Activated naive CD8-positive, alpha-beta T cell treated with anti-CD3 and anti-CD28 coated beads, Interleukin-2, amount 10 ng/mL, durations not matched to agents 7 days and 5 days (primary cell): ENCODE measurements around the gene SLC35B3. TPM values are rescaled to one million over a fixed set of nuclear protein-coding genes. Genes with fewer than 3 reads are reported as not detected.
"Not testable (repeated sequence)": the region's sequence is repeated elsewhere in the genome, so short reads cannot be mapped to it uniquely, and the experiment has no call there.

Source experiments
- ATAC-seq: fragments of 150-1000 bp; cut with Tn5 transposase; one replicate; pipeline ENCODE4 v1.10.0; 2021; ENCODE audit warnings: low read depth, moderate library complexity
- POLR2A ChIA-PET: fragments of 350-600 bp; sonication (Branson Sonifier 250); formaldehyde crosslinking; loops from one replicate; lab custom pipeline; 2021; ENCODE audit warnings: antibody characterized with exemption; lab: Charles Lee
- DNase-seq: peaks from one replicate; pipeline ENCODE4 v3.0.0; 2021
- H3K27ac Mint-ChIP-seq: one replicate; pipeline ENCODE4 v1.8.0; 2022; ENCODE audit warnings: mild to moderate bottlenecking, mixed read lengths
- H3K27me3 Mint-ChIP-seq: one replicate; pipeline ENCODE4 v1.8.0; 2022; ENCODE audit warnings: mild to moderate bottlenecking, moderate library complexity, mixed read lengths
- H3K36me3 Mint-ChIP-seq: one replicate; pipeline ENCODE4 v1.8.0; 2021; ENCODE audit warnings: mild to moderate bottlenecking, mixed read lengths
- H3K4me1 Mint-ChIP-seq: one replicate; pipeline ENCODE4 v1.8.0; 2021; ENCODE audit warnings: mixed read lengths
- H3K4me3 Mint-ChIP-seq: one replicate; pipeline ENCODE4 v1.8.0; 2022; ENCODE audit warnings: mild to moderate bottlenecking, moderate library complexity, mixed read lengths
- H3K9me3 Mint-ChIP-seq: one replicate; pipeline ENCODE4 v1.8.0; 2021; ENCODE audit warnings: mixed read lengths
- total RNA-seq, 2 experiments: library from RNA; stranded (reverse); gene quantifications; one replicate each; pipeline ENCODE4 v1.2.3, GENCODE V29; 2021

SLC35B3 gene
- total RNA-seq: 10 to 100 TPM; 11.6 to 12.7 TPM

DNA sequence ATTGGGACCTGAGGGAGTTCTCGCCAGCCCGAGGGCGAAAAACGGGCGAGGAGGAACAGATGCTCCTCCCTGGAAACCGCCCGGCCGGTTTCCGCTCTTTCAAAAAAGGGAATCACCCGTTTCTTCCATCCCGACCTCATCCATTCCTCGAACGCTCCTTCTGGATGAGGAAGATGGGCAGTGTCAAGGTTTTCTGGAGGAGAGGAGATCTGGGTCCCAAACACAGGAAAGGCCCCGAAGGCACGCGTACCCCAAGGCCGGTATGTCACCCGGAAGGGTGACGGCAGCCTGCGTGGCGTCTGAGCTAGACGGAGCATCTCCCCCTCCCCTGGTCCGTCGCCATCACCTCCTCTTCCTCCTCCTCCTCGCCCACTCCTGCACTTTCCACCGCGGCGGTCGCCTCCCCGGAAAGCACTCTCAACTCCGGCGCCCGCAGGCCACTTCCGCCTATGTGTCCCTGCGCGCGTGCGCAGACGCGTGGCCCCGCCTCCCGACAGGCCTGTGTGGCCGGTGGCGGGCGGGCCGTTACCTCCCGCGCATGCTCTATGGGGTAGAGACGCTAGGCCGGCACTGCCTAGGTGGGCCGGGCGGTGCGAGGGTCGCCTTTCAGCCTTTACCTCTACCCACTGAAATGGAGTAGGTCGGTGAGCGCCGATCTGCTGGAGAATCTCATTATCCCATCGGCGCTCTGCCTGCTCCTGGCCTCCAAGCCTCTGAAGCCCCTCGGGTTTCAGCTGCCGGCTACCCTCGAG lies at the start of gene SLC35B3:
SLC35B3 (minus strand) TSS at position 453 of the 752 bp plus-strand sequence.
- Mint-ChIP-seq H3K4me1 (peaks cover 28% of the 10 kb centered on the region), H3K27ac (peak within 1 kb of the TSS; percentile 91), H3K36me3 (peaks cover 18% of the 10 kb centered on the region), H3K9me3 (peaks cover 4% of the 10 kb centered on the region), H3K27me3 (no peaks in the 10 kb centered on the region), H3K4me3 (peak within 1 kb of the TSS; percentile 83)
- ATAC-seq (peak; percentile 96), DNase-seq (peak; percentile 100)
- POLR2A ChIA-PET: no interaction called here

DNA sequence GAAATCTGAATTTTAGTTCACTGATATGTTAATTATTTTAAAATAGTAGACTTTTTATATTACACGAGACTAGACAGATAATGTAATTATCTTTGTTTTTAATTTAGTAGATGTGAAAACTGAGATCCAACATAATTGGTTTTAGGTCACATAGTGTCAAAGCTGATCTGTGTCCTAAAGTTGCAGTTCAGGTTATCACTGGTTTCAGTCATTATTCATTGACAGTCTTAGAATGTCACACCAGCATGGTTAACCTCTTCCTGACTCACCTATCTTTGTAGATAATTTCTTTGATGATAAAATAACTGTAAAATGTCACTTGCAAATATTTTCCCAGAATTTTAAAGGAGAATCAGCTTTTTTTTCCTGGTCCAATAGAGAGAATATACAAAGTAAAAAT lies 48.3 kb upstream of the SLC35B3 start:
- Mint-ChIP-seq H3K27ac (no peak overlapping the region), H3K9me3 (no peaks in the 10 kb centered on the region), H3K36me3 (no peaks in the 10 kb centered on the region), H3K27me3 (no peaks in the 10 kb centered on the region), H3K4me1 (no peaks in the 10 kb centered on the region), H3K4me3 (no peak overlapping the region)
- DNase-seq (no peak), ATAC-seq (no peak)
- POLR2A ChIA-PET: no interaction called here

DNA sequence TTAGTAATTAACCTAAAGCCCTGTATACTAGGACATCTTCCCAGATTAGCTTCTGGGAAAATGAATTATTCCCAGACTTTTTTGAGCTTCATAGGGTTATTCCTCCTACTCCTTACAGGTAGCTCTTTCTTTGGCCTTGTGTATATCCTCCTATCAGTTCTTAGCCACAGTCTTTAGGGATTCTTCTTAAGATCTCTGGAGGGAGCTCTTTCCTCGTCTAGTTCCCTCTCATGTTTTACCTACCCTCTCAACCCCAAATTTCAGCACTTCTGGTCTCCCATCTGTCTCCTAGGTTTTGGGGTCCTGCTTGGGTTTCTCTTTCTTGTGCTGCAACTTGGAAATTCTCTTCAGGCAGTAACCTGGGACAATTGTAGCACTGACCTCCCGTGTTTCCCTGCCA lies 46.4 kb upstream of the SLC35B3 start:
- no peaks in the 10 kb centered on the region for H3K36me3 Mint-ChIP-seq
- DNase-seq (no peak), ATAC-seq (no peak)
- H3K9me3 Mint-ChIP-seq: no peaks in the 10 kb centered on the region
- no peaks in the 10 kb centered on the region for H3K27me3 Mint-ChIP-seq
- H3K4me1 Mint-ChIP-seq: no peaks in the 10 kb centered on the region
- no peak overlapping the region for H3K27ac Mint-ChIP-seq
- POLR2A ChIA-PET: no interaction called here
- no peak overlapping the region for H3K4me3 Mint-ChIP-seq

DNA sequence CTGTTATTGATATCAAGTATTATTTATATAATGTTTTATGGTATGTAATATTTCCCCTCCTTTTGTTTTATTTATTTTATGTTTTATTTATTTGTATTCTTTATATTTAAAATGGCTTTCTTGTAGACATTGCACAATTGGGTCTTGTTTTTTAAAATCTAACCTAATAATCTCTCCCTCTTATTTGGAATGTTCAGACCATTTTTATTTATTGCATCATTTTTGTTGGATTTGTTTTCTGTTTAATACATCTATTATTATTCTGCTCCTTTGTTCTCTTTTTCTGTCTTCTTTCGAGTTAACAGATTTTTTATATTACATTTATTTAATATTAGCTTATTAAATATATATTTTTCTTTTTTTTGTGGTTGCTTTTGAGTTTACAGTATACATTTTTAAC lies 43.1 kb upstream of the SLC35B3 start:
- Mint-ChIP-seq H3K27ac (no peak overlapping the region), H3K27me3 (no peaks in the 10 kb centered on the region), H3K36me3 (no peaks in the 10 kb centered on the region), H3K4me3 (no peak overlapping the region), H3K4me1 (no peaks in the 10 kb centered on the region), H3K9me3 (no peaks in the 10 kb centered on the region)
- ATAC-seq: no peak
- no peak for DNase-seq
- POLR2A ChIA-PET: no interaction called here

DNA sequence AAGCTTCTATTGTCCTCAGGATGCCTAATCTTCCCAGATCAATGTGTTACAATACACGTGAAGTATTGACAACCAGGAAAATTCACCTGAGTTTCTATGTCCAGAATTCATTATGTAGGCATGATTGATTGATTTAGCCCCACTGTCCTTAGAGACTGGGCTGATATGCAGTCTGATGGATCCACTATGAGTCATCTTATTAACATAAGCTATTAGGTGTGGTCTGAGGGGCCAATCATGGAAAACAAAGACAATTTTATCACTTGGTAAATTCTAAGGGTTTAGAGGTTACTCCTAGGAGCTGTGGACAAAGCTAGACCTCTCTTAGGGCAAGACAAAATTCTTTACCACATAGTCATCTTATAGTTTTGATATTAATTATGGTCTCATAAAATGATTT lies 41.3 kb upstream of the SLC35B3 start:
- H3K4me1 Mint-ChIP-seq: no peaks in the 10 kb centered on the region
- no peak overlapping the region for H3K27ac Mint-ChIP-seq
- no peaks in the 10 kb centered on the region for H3K9me3 Mint-ChIP-seq
- no peak overlapping the region for H3K4me3 Mint-ChIP-seq
- ATAC-seq: no peak
- H3K36me3 Mint-ChIP-seq: no peaks in the 10 kb centered on the region
- DNase-seq: no peak
- no peaks in the 10 kb centered on the region for H3K27me3 Mint-ChIP-seq
- POLR2A ChIA-PET: no interaction called here

DNA sequence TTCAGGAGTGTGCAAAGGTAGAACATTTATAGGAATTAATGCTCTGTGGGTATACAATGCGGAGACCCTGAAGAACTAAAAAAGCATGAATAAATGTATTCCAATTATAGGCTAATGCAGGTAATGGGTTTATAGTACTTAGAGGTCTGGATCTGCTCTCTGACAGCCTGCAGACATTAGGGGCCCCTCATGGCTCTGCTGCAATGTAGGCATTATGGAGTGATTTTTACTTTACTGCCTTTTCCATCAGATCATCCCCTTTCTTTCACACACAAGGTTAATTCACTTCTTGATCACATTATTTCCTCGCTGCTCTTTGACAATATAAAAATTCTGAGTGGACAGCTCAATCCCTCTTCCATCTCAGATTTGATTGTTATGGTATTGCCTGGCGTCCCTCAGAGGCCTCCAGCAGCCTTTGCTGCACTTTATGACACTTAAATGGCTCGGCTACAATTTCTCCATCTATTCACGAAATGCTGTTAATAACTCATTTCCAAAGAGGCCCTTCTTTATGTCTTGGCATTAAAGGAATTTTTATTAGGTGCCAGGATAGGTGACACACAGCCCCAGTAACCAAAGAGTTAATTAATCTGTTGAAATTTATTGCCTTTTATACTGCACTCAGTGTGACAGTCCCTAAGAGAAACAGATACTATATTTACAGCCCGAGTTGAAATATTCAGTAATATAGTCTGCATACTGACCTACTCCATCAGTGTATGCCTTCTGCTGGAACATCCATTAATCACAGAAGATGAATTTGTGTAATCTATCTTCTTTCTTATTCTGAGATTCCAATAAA lies 33.4 kb upstream of the SLC35B3 start:
- H3K9me3 Mint-ChIP-seq: no peaks in the 10 kb centered on the region
- ATAC-seq: no peak
- H3K4me1 Mint-ChIP-seq: no peaks in the 10 kb centered on the region
- no peak overlapping the region for H3K4me3 Mint-ChIP-seq
- POLR2A ChIA-PET: no interaction called here
- peaks cover 2% of the 10 kb centered on the region for H3K27me3 Mint-ChIP-seq
- DNase-seq: no peak
- H3K36me3 Mint-ChIP-seq: no peaks in the 10 kb centered on the region
- H3K27ac Mint-ChIP-seq: no peak overlapping the region

DNA sequence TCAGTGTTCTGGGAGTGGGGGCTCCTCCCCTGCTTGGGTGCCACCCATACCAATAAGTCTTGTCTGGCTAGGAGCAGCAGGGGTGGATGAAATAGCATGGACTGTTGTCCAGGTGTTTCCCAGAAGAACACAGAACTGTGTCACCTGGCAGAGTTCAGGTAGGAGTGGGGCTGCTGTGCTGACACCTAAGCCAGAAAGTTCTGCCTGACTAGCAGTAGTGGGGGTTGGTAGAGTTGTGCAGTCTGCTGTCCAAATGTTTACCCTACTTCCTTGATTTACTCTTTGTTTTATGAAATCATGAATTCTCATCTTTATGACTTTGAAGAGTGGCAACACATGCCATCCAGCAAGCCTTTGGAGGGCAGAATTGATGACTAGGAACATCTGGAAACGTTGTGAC lies 27.3 kb upstream of the SLC35B3 start:
- H3K4me1 Mint-ChIP-seq: no peaks in the 10 kb centered on the region
- no peak overlapping the region for H3K4me3 Mint-ChIP-seq
- POLR2A ChIA-PET: no interaction called here
- no peaks in the 10 kb centered on the region for H3K27me3 Mint-ChIP-seq
- peaks cover 2% of the 10 kb centered on the region for H3K9me3 Mint-ChIP-seq
- no peaks in the 10 kb centered on the region for H3K36me3 Mint-ChIP-seq
- no peak overlapping the region for H3K27ac Mint-ChIP-seq
- no peak for DNase-seq
- ATAC-seq: no peak

DNA sequence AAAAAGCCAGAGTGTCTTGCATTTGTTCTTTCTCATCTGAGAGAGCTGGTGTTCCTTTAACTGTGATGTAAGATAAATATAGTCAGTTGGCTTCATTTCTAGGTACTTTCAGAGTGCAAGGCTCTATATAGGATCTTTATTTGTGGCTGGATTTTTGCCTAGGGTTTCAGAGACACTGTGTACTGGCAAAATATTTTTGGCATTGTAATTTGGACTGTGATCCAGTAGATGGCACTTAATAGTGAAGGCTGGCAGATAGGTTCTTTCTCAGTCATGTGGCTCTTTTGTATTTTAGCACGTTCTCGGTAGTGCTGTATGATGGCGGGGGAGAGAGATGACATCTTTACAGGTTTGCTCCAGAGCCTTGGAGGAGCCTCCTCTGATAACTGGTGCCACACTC lies 26.8 kb upstream of the SLC35B3 start:
- H3K27me3 Mint-ChIP-seq: no peaks in the 10 kb centered on the region
- H3K36me3 Mint-ChIP-seq: no peaks in the 10 kb centered on the region
- peaks cover 2% of the 10 kb centered on the region for H3K9me3 Mint-ChIP-seq
- H3K27ac Mint-ChIP-seq: no peak overlapping the region
- no peak overlapping the region for H3K4me3 Mint-ChIP-seq
- ATAC-seq: no peak
- no peak for DNase-seq
- POLR2A ChIA-PET: no interaction called here
- no peaks in the 10 kb centered on the region for H3K4me1 Mint-ChIP-seq

DNA sequence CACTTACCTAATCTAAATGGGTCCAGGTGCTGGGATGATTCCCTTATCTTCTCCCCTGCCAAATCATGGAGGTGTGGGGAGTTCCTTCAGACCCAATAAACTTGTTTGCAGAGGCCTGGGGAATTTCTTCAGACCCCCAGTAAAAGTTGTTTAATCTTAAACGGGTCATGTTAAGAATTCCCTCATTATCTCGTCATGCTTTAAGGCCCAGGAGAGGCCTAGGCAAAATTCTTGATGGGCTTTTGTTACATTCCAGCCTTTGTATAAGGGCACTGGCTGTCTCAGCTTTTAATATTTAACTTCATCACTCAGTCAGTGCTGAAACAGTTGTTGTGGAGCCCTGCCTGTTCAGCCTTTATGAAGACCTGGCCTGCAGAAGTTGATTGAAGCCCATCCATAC lies 11.0 kb upstream of the SLC35B3 start:
- DNase-seq: no peak
- Mint-ChIP-seq H3K27me3 (no peaks in the 10 kb centered on the region), H3K9me3 (no peaks in the 10 kb centered on the region), H3K27ac (no peak overlapping the region), H3K36me3 (no peaks in the 10 kb centered on the region), H3K4me1 (no peaks in the 10 kb centered on the region), H3K4me3 (no peak overlapping the region)
- POLR2A ChIA-PET: no interaction called here
- ATAC-seq: no peak

DNA sequence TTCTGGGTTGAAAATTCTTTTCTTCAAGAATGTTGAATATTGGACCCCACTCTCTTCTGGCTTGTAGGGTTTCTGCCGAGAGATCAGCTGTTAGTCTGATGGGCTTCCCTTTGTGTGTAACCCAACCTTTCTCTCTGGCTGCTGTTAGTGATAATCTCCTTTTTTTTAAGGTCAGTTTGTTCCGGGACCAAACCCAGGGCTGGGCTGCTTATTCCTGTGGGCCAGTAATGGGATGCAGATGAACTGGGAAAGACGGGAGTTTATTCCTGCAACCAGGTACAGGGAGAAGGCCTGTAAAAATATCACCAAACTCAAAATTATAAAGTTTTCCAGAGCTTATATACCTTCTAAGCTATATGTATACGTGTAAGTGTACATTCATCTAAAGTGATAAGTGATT lies 10.6 kb upstream of the SLC35B3 start:
- H3K9me3 Mint-ChIP-seq, H3K36me3 Mint-ChIP-seq, H3K27ac Mint-ChIP-seq, H3K4me1 Mint-ChIP-seq, DNase-seq, ATAC-seq, POLR2A ChIA-PET, H3K27me3 Mint-ChIP-seq, H3K4me3 Mint-ChIP-seq: not testable (repeated sequence)

DNA sequence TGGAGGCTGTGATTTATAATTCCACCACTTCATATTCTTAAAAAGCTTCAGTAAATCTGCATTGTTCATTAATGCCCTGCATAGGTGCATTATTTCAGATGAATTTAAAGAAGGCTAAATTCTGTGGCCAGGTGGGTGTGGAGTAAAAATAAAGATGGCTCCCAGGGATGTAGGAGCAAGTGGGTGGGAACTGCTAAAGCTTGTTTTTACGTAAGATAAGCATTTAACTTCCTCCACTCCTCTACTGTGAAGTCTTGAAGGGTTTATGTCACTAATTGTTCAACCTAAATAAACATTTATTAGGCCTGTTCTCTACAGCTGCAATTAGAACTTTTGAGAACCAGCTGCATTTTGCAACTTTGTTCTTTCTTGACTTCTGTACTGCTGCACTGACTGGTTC lies 6.8 kb upstream of the SLC35B3 start:
- Mint-ChIP-seq H3K9me3 (no peaks in the 10 kb centered on the region), H3K27me3 (no peaks in the 10 kb centered on the region), H3K27ac (no peak overlapping the region), H3K4me1 (no peaks in the 10 kb centered on the region), H3K4me3 (no peak overlapping the region), H3K36me3 (peaks cover 2% of the 10 kb centered on the region)
- no peak for ATAC-seq
- no peak for DNase-seq
- POLR2A ChIA-PET: interaction anchor here (0.5 kb wide), 1 partner anchor 1123 kb away, joined by 4 read pairs; no protein-coding TSS in a partner anchor

DNA sequence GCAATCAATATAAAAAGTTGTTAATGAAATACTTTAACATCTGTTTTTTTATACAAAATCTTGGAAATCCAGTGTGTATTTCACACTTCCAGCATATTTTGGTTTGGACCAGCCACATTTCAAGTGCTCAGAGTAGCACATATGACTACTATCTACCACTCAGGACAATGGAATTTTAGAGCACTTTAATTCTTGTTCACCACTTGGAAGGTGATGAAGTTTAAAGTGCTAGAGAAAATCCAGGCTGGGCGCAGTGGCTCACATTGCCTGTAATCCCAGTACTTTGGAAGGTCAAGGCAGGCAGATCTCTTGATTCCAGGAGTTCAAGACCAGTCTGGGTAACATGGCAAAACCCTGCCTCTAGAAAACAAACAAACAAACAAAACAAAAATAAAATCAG lies 6.1 kb upstream of the SLC35B3 start:
- DNase-seq (no peak), ATAC-seq (no peak)
- no peaks in the 10 kb centered on the region for H3K4me1 Mint-ChIP-seq
- H3K36me3 Mint-ChIP-seq: peaks cover 2% of the 10 kb centered on the region
- H3K27ac Mint-ChIP-seq: no peak overlapping the region
- H3K9me3 Mint-ChIP-seq: no peaks in the 10 kb centered on the region
- no peaks in the 10 kb centered on the region for H3K27me3 Mint-ChIP-seq
- POLR2A ChIA-PET: no interaction called here
- no peak overlapping the region for H3K4me3 Mint-ChIP-seq

DNA sequence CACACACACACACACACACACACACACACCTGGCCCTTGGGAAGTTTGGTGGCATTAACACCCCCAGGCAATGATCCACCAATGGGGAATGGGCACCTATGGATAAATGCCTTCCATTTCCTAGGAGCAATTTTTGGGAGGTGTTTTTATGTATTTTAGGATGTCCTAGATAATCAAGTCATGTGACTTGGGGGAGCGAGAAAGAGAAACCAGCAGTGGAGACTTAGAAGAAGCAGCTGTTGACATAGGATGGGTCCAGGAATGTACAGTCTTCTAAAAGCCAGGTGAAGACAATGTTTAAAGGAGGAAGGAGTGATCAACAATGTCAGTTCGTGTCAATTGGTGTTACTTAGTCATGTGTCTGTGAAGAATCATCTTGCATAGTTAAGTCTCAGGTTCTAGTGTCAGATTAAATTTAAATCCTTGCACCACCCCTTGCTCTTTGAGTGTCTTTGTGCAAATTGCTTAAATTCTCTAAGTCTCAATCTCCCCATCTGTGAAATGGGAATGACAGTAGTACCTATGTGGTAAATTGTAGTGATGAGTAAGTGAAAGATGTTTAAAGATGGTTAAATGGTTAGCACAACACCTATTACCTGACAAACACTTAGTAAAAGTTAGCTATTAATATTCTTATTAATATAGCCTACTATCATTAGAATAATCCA lies 4.4 kb upstream of the SLC35B3 start:
- Mint-ChIP-seq H3K9me3 (peaks cover 4% of the 10 kb centered on the region), H3K36me3 (peaks cover 2% of the 10 kb centered on the region), H3K4me3 (no peak overlapping the region), H3K27ac (no peak overlapping the region), H3K4me1 (peaks cover 9% of the 10 kb centered on the region), H3K27me3 (no peaks in the 10 kb centered on the region)
- DNase-seq: no peak
- POLR2A ChIA-PET: no interaction called here
- no peak for ATAC-seq
